HUES48 (cell line): ENCODE measurements around the gene FAM241B.

ENCODE experiments used
- H3K27ac ChIP-seq: one replicate; pipeline ENCODE4 v1.7.0; 2013; ENCODE audit warnings: low read depth, low read length, inconsistent platforms
- H3K27me3 ChIP-seq: 2 replicates; pipeline ENCODE4 v1.6.1; 2013; ENCODE audit warnings: mild to moderate bottlenecking, low read length; ENCODE audit not compliant: control insufficient read depth, insufficient read depth
- H3K36me3 ChIP-seq: 2 replicates; pipeline ENCODE4 v1.6.1; 2013; ENCODE audit warnings: low read length; ENCODE audit not compliant: control insufficient read depth, insufficient read depth
- H3K4me1 ChIP-seq: 2 replicates; pipeline ENCODE4 v1.6.1; 2013; ENCODE audit warnings: mild to moderate bottlenecking, low read length; ENCODE audit not compliant: control insufficient read depth, insufficient read depth
- H3K4me3 ChIP-seq: 2 replicates; pipeline ENCODE4 v1.5.1; 2013; ENCODE audit warnings: mild to moderate bottlenecking, low read depth, low read length
- H3K9ac ChIP-seq: 2 replicates; pipeline ENCODE4 v1.6.1; 2013; ENCODE audit warnings: mild to moderate bottlenecking, low read depth, low read length, moderate library complexity
- H3K9me3 ChIP-seq: 2 replicates; pipeline ENCODE4 v1.6.1; 2013; ENCODE audit warnings: low read length; ENCODE audit not compliant: control insufficient read depth, insufficient read depth

Gene FAM241B

GRCh38 chr10:69619626-69620025 is 10.4 kb upstream of the FAM241B start:
- Histone ChIP-seq H3K9me3 (peaks cover 6% of the 10 kb centered on the region; the same call in 1 of the 2 replicates), H3K36me3 (no peaks in the 10 kb centered on the region), H3K27me3 (no peaks in the 10 kb centered on the region), H3K4me1 (no peaks in the 10 kb centered on the region), H3K9ac (no peak overlapping the region), H3K4me3 (no peak overlapping the region), H3K27ac (no peak overlapping the region)

DNA sequence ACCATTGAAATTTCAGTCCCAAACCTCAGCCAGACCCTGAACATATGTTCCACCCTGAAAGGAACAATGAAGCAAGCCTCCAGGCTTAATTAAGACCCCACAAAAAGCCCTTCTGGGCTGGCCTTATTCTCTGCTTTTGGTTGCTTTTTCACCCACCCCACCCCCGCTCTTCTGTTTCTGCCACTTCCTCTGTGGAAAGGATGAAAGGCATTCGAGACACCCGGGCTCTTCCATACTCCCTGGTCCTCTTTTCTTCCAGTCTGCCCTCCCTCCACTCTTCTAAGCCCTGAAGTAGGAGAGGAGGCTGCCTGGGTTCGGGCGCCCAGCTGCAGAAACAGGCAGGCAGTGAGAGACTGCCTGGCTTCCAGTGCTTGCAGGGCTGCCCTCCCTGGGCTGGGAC is 9.4 kb upstream of the FAM241B start:
- Histone ChIP-seq H3K36me3 (no peaks in the 10 kb centered on the region), H3K9ac (no peak overlapping the region), H3K9me3 (peaks cover 4% of the 10 kb centered on the region; the same call in 1 of the 2 replicates), H3K4me3 (no peak overlapping the region), H3K27me3 (no peaks in the 10 kb centered on the region), H3K4me1 (no peaks in the 10 kb centered on the region), H3K27ac (no peak overlapping the region)

GRCh38 chr10:69624245-69624786 is 5.7 kb upstream of the FAM241B start:
- Histone ChIP-seq H3K4me1 (no peaks in the 10 kb centered on the region), H3K9me3 (peaks cover 4% of the 10 kb centered on the region; the same call in 1 of the 2 replicates), H3K27ac (no peak overlapping the region), H3K27me3 (peaks cover 15% of the 10 kb centered on the region), H3K9ac (no peak overlapping the region), H3K4me3 (no peak overlapping the region), H3K36me3 (no peaks in the 10 kb centered on the region)

DNA sequence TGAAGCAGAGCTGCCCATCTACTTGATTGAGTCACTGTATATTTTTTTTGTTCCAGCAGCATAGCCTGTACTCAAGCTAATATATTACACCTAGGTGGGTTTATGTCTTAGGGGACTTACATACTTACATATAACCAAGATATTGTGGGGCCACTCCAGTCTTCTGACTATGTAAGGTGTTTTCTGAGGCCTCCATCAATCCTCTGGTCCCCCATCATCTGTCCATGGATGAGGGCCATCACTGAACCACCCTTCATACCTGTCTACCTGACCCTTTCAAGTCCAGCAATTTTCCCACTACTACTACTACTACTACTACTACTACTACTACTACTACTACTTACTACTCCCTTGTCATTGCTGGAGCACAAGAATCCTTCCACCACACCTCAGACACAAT is 3.2 kb upstream of the FAM241B start:
- peaks cover 4% of the 10 kb centered on the region; the same call in 1 of the 2 replicates for H3K9me3 ChIP-seq
- no peak overlapping the region for H3K27ac ChIP-seq
- H3K4me1 ChIP-seq, result peaks cover 4% of the 10 kb centered on the region; the same call in 1 of the 2 replicates
- H3K36me3 ChIP-seq, result no peaks in the 10 kb centered on the region
- H3K4me3 ChIP-seq, result no peak overlapping the region
- H3K27me3 ChIP-seq, result peaks cover 25% of the 10 kb centered on the region
- no peak overlapping the region for H3K9ac ChIP-seq

DNA sequence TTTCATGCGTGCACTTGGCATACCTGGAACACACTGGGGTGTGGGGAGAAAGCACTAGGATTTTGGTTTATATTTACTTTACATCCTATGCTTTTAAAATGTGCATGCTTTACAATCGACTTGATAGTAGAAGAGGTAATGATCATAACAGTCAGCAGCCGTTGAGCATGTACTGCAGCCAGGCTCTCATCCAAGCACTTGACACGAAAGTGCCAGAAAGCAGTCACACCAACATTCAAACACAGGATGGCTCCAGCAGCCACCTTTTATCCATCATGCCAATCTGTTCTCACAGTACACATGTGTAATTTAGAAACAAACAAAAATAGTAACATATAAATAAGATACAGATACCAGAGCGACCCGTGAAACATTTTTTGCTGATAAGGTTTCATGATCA is 1.2 kb upstream of the FAM241B start:
- no peak overlapping the region for H3K4me3 ChIP-seq
- H3K27me3 ChIP-seq, result peaks cover 25% of the 10 kb centered on the region
- H3K9ac ChIP-seq, result no peak overlapping the region
- H3K36me3 ChIP-seq, result peaks cover 16% of the 10 kb centered on the region
- H3K9me3 ChIP-seq, result peaks cover 3% of the 10 kb centered on the region; the same call in 1 of the 2 replicates
- H3K4me1 ChIP-seq, result peaks cover 4% of the 10 kb centered on the region; the same call in 1 of the 2 replicates
- H3K27ac ChIP-seq, result no peak overlapping the region

DNA sequence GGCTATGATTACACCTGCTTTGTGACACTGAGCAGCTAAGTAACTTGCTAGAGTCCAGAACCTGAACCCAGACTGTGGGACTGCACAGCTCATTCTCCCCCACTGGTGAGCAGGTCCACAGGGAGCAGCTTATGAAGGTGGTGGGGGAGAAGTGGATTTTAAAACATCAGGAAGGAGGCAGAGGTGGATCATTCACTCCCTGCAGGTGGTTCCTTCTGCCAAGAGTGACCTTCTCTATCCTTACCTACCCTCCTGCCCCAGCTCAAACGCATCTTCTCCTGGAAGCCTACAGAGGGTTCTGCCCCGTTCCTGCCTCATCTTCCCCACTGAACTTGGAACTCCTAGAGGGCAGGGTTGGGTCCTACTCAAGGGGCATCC is 539 bp upstream of the FAM241B start:
- peaks cover 4% of the 10 kb centered on the region; the same call in 1 of the 2 replicates for H3K4me1 ChIP-seq
- no peak overlapping the region for H3K9ac ChIP-seq
- H3K27me3 ChIP-seq, result peaks cover 25% of the 10 kb centered on the region
- H3K27ac ChIP-seq, result no peak overlapping the region
- H3K36me3 ChIP-seq, result peaks cover 19% of the 10 kb centered on the region
- peak overlapping the region; percentile 86 for H3K4me3 ChIP-seq
- H3K9me3 ChIP-seq, result no peaks in the 10 kb centered on the region

- Histone ChIP-seq H3K27me3 (peaks cover 25% of the 10 kb centered on the region), H3K27ac (no peak overlapping the region), H3K4me3 (peak overlapping the region; percentile 86), H3K4me1 (peaks cover 4% of the 10 kb centered on the region; the same call in 1 of the 2 replicates), H3K36me3 (peaks cover 19% of the 10 kb centered on the region), H3K9me3 (no peaks in the 10 kb centered on the region), H3K9ac (peak overlapping the region; percentile 80)
Observed at GRCh38 chr10:69630651-69631400, 779 bp downstream of the FAM241B start.

GRCh38 chr10:69631566-69631965 is 1.5 kb downstream of the FAM241B start:
- Histone ChIP-seq H3K9me3 (no peaks in the 10 kb centered on the region), H3K9ac (no peak overlapping the region), H3K4me1 (peaks cover 4% of the 10 kb centered on the region), H3K27ac (no peak overlapping the region), H3K4me3 (no peak overlapping the region), H3K36me3 (peaks cover 19% of the 10 kb centered on the region), H3K27me3 (peaks cover 25% of the 10 kb centered on the region)

- Histone ChIP-seq H3K27ac (no peak overlapping the region), H3K27me3 (peaks cover 25% of the 10 kb centered on the region), H3K9me3 (no peaks in the 10 kb centered on the region), H3K36me3 (peaks cover 19% of the 10 kb centered on the region), H3K4me1 (peaks cover 4% of the 10 kb centered on the region), H3K9ac (no peak overlapping the region), H3K4me3 (no peak overlapping the region)
Observed at GRCh38 chr10:69632516-69633199, 2.6 kb downstream of the FAM241B start.

GRCh38 chr10:69633673-69634635 is 3.9 kb downstream of the FAM241B start:
- H3K9me3 ChIP-seq, result no peaks in the 10 kb centered on the region
- H3K9ac ChIP-seq, result no peak overlapping the region
- H3K36me3 ChIP-seq, result peaks cover 19% of the 10 kb centered on the region
- peaks cover 13% of the 10 kb centered on the region for H3K27me3 ChIP-seq
- H3K27ac ChIP-seq, result no peak overlapping the region
- peaks cover 4% of the 10 kb centered on the region for H3K4me1 ChIP-seq
- no peak overlapping the region for H3K4me3 ChIP-seq
